HEK293 (cell line): ENCODE data around the gene PPM1N.

Experiments used
- CTCF ChIA-PET: fragments of 350-600 bp; formaldehyde crosslinking; extraction: SDS; loops from one replicate; lab custom pipeline; 2021; ENCODE audit warnings: antibody characterized with exemption; lab: Yijun Ruan, JAX
- POLR2A ChIA-PET: fragments of 300-600 bp; formaldehyde crosslinking; extraction: SDS; loops from one replicate; lab custom pipeline; 2020; ENCODE audit warnings: antibody characterized with exemption, inconsistent platforms; lab: Yijun Ruan, JAX
- H3K27ac ChIP-seq: fragments of 200-500 bp; sonication (Bioruptor generic); 2 replicates; pipeline ENCODE4 v1.5.1; 2014; ENCODE audit warnings: low read depth, low read length, control low read depth, inconsistent platforms; ENCODE audit errors: extremely low read depth
- H3K36me3 ChIP-seq, 2 experiments: fragments of 200-500 bp in 1 of 2; sonication (Bioruptor generic) in 1 of 2; 1 replicate in 1 of 2; 2 replicates in 1 of 2; pipeline ENCODE4 v1.5.1; 2014 to 2017; ENCODE audit warnings: inconsistent platforms in 2 of 2, low read length in 2 of 2; ENCODE audit not compliant: control insufficient read depth in 2 of 2, insufficient read depth in 1 of 2
- H3K4me1 ChIP-seq: fragments of 200-500 bp; sonication (Bioruptor generic); 2 replicates; pipeline ENCODE4 v1.5.1; 2014; ENCODE audit warnings: mild to moderate bottlenecking, low read length, inconsistent platforms; ENCODE audit not compliant: control insufficient read depth, insufficient read depth
- H3K4me3 ChIP-seq: 2 replicates; pipeline ENCODE4 v1.5.1; 2011; ENCODE audit warnings: low read depth, mild to moderate bottlenecking, control low read depth, low read length, moderate library complexity
- H3K9me3 ChIP-seq: fragments of 200-500 bp; sonication (Bioruptor generic); 2 replicates; pipeline ENCODE4 v1.5.1; 2014; ENCODE audit warnings: low read depth, low read length, inconsistent platforms; ENCODE audit not compliant: control insufficient read depth, insufficient read depth
- GLIS2 ChIP-seq: fragments of 450-650 bp; formaldehyde crosslinking; IDR thresholded peaks from 2 replicates; pipeline ENCODE4 v1.5.1; 2016; ENCODE audit warnings: missing biosample characterization, missing genetic modification characterization
- HOXD13 ChIP-seq: sonication (generic); formaldehyde crosslinking; IDR thresholded peaks from 2 replicates; pipeline ENCODE4 v1.8.0; 2022; ENCODE audit warnings: missing genetic modification reagents, borderline replicate concordance
- ZBTB20 ChIP-seq: fragments of 450-650 bp; formaldehyde crosslinking; IDR thresholded peaks from 2 replicates; pipeline ENCODE4 v1.5.1; 2016; ENCODE audit warnings: missing biosample characterization, missing genetic modification characterization
- ZBTB48 ChIP-seq: fragments of 450-650 bp; formaldehyde crosslinking; IDR thresholded peaks from 2 replicates; pipeline ENCODE4 v1.5.1; 2016; ENCODE audit warnings: missing biosample characterization, missing genetic modification characterization
- ZEB2 ChIP-seq: fragments of 450-650 bp; formaldehyde crosslinking; IDR thresholded peaks from 2 replicates; pipeline ENCODE4 v1.5.1; 2016; ENCODE audit warnings: missing biosample characterization, missing genetic modification characterization
- ZNF184 ChIP-seq: fragments of 450-650 bp; IDR thresholded peaks from 2 replicates; pipeline ENCODE4 v1.5.1; 2018; ENCODE audit warnings: missing biosample characterization, mild to moderate bottlenecking, missing genetic modification characterization
- ZNF239 ChIP-seq: fragments of 450-650 bp; formaldehyde crosslinking; IDR thresholded peaks from 2 replicates; pipeline ENCODE4 v1.5.1; 2016; ENCODE audit warnings: missing biosample characterization, missing genetic modification characterization
- ZNF404 ChIP-seq: fragments of 450-650 bp; formaldehyde crosslinking; IDR thresholded peaks from 2 replicates; pipeline ENCODE4 v1.5.1; 2017; ENCODE audit warnings: missing biosample characterization, missing genetic modification characterization
- ZNF48 ChIP-seq: fragments of 450-650 bp; formaldehyde crosslinking; IDR thresholded peaks from 2 replicates; pipeline ENCODE4 v1.5.1; 2016; ENCODE audit warnings: missing biosample characterization, missing genetic modification characterization
- ZNF664 ChIP-seq: fragments of 450-650 bp; formaldehyde crosslinking; IDR thresholded peaks from 2 replicates; pipeline ENCODE4 v1.5.1; 2016; ENCODE audit warnings: missing biosample characterization, missing genetic modification characterization
- ZNF768 ChIP-seq: fragments of 450-650 bp; formaldehyde crosslinking; IDR thresholded peaks from 2 replicates; pipeline ENCODE4 v1.5.1; 2018; ENCODE audit warnings: missing biosample characterization, mild to moderate bottlenecking, missing genetic modification characterization
- ZNF777 ChIP-seq: fragments of 450-650 bp; formaldehyde crosslinking; IDR thresholded peaks from 2 replicates; pipeline ENCODE4 v1.5.1; 2017; ENCODE audit warnings: missing biosample characterization, missing genetic modification characterization, borderline replicate concordance
- TF ChIP-seq, protein P1 (sequence below): fragments of 450-650 bp; formaldehyde crosslinking; IDR thresholded peaks from 2 replicates; pipeline ENCODE4 v1.5.1; 2016; ENCODE audit warnings: missing biosample characterization, missing genetic modification characterization, borderline replicate concordance
- TF ChIP-seq, protein P2 (sequence below): fragments of 450-650 bp; formaldehyde crosslinking; conservative IDR thresholded peaks from 2 replicates; pipeline ENCODE4 v1.5.1; 2016; ENCODE audit warnings: low read depth, missing biosample characterization, missing genetic modification characterization
- TF ChIP-seq, protein P3 (sequence below): fragments of 450-650 bp; formaldehyde crosslinking; IDR thresholded peaks from 2 replicates; pipeline ENCODE4 v1.5.1; 2016; ENCODE audit warnings: missing biosample characterization, missing genetic modification characterization
- TF ChIP-seq, protein P4 (sequence below): fragments of 450-650 bp; formaldehyde crosslinking; IDR thresholded peaks from 2 replicates; pipeline ENCODE4 v1.5.1; 2016; ENCODE audit warnings: missing biosample characterization, missing genetic modification characterization

Gene PPM1N

DNA sequence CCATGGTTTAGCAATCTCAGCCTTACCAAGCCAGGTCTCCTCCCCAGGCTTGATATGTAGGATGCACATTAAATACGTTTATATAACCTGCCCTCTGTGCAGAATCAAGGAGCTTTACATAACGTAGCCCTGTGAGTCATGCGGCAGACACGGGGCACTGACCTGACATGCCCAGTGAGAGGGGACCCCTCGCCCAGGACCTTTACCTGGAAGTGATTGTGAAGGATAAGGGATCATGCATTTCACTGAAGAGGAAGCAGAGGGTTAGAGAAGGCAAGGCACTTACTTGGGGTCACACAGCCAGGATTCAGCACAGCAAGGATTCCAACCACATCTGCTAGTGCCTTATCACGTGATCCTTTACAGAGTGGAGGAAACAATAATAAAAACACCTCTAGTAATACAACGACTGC, 49.4 kb upstream of the PPM1N start (continued):
- TF ChIP-seq GLIS2 (tag by site-specific recombination) (no peak), ZNF768 (tag by site-specific recombination) (peak; percentile 39; the same call in 1 of the 2 replicates), ZNF664 (tag by site-specific recombination) (no peak), ZNF184 (tag by site-specific recombination) (no peak), ZEB2 (tag by site-specific recombination) (0 out of 2 replicates have a peak, but pooled peaks have one; percentile 19), ZNF404 (tag by site-specific recombination) (no peak), HOXD13 (CRISPR knock-in tag) (no peak), ZBTB48 (tag by site-specific recombination) (peak; percentile 64; the same call in 1 of the 2 replicates)
- TF ChIP-seq, protein P1, sequence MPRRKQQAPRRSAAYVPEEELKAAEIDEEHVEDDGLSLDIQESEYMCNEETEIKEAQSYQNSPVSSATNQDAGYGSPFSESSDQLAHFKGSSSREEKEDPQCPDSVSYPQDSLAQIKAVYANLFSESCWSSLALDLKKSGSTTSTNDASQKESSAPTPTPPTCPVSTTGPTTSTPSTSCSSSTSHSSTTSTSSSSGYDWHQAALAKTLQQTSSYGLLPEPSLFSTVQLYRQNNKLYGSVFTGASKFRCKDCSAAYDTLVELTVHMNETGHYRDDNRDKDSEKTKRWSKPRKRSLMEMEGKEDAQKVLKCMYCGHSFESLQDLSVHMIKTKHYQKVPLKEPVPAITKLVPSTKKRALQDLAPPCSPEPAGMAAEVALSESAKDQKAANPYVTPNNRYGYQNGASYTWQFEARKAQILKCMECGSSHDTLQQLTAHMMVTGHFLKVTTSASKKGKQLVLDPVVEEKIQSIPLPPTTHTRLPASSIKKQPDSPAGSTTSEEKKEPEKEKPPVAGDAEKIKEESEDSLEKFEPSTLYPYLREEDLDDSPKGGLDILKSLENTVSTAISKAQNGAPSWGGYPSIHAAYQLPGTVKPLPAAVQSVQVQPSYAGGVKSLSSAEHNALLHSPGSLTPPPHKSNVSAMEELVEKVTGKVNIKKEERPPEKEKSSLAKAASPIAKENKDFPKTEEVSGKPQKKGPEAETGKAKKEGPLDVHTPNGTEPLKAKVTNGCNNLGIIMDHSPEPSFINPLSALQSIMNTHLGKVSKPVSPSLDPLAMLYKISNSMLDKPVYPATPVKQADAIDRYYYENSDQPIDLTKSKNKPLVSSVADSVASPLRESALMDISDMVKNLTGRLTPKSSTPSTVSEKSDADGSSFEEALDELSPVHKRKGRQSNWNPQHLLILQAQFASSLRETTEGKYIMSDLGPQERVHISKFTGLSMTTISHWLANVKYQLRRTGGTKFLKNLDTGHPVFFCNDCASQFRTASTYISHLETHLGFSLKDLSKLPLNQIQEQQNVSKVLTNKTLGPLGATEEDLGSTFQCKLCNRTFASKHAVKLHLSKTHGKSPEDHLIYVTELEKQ (tag by site-specific recombination) = no peak
- TF ChIP-seq, protein P2, sequence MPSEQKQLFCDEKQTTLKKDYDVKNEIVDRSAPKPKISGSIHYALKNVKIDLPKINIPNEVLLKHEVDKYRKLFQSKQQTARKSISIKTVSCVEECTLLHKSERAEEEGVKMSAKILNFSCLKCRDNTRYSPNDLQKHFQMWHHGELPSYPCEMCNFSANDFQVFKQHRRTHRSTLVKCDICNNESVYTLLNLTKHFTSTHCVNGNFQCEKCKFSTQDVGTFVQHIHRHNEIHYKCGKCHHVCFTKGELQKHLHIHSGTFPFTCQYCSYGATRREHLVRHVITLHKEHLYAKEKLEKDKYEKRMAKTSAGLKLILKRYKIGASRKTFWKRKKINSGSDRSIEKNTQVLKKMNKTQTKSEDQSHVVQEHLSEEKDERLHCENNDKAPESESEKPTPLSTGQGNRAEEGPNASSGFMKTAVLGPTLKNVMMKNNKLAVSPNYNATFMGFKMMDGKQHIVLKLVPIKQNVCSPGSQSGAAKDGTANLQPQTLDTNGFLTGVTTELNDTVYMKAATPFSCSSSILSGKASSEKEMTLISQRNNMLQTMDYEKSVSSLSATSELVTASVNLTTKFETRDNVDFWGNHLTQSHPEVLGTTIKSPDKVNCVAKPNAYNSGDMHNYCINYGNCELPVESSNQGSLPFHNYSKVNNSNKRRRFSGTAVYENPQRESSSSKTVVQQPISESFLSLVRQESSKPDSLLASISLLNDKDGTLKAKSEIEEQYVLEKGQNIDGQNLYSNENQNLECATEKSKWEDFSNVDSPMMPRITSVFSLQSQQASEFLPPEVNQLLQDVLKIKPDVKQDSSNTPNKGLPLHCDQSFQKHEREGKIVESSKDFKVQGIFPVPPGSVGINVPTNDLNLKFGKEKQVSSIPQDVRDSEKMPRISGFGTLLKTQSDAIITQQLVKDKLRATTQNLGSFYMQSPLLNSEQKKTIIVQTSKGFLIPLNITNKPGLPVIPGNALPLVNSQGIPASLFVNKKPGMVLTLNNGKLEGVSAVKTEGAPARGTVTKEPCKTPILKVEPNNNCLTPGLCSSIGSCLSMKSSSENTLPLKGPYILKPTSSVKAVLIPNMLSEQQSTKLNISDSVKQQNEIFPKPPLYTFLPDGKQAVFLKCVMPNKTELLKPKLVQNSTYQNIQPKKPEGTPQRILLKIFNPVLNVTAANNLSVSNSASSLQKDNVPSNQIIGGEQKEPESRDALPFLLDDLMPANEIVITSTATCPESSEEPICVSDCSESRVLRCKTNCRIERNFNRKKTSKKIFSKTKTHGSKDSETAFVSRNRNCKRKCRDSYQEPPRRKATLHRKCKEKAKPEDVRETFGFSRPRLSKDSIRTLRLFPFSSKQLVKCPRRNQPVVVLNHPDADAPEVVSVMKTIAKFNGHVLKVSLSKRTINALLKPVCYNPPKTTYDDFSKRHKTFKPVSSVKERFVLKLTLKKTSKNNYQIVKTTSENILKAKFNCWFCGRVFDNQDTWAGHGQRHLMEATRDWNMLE (tag by site-specific recombination) = no peak

DNA sequence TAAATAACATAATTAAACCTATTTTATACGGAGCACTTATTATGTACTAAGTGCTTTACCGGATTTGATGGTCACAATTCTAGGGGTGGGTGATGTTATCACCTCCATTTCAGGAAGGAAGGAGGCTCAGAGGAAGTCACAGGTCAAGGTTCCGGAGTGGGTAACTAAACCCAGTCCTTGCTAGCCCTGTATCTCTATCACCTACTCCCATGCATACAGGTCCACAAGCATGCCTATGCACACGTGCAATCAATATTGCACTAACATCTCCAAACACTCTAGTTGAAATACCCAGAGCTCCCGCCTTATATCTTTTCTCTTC, 48.3 kb upstream of the PPM1N start:
- H3K9me3 ChIP-seq = no peaks in the 10 kb centered on the region
- no peak overlapping the region; the same call in 1 of the 2 replicates for H3K4me3 ChIP-seq
- H3K36me3 ChIP-seq = no peaks in the 10 kb centered on the region
- 0 out of 2 replicates have a peak, but pooled peaks cover 4% of the 10 kb centered on the region for H3K4me1 ChIP-seq
- H3K27ac ChIP-seq = no peak overlapping the region
- TF ChIP-seq ZNF48 (tag by site-specific recombination) (no peak), ZBTB20 (tag by site-specific recombination) (peak; percentile 8; the same call in 1 of the 2 replicates)
- ChIA-PET CTCF (interaction anchor here (0.6 to 4.2 kb wide), 8 partner anchors 10 to 806 kb away, joined by 3 to 33 read pairs (median 4); no protein-coding TSS in a partner anchor), POLR2A (interaction anchor here (1.4 kb wide), 1 partner anchor 29 kb away, joined by 4 read pairs; no protein-coding TSS in a partner anchor)

DNA sequence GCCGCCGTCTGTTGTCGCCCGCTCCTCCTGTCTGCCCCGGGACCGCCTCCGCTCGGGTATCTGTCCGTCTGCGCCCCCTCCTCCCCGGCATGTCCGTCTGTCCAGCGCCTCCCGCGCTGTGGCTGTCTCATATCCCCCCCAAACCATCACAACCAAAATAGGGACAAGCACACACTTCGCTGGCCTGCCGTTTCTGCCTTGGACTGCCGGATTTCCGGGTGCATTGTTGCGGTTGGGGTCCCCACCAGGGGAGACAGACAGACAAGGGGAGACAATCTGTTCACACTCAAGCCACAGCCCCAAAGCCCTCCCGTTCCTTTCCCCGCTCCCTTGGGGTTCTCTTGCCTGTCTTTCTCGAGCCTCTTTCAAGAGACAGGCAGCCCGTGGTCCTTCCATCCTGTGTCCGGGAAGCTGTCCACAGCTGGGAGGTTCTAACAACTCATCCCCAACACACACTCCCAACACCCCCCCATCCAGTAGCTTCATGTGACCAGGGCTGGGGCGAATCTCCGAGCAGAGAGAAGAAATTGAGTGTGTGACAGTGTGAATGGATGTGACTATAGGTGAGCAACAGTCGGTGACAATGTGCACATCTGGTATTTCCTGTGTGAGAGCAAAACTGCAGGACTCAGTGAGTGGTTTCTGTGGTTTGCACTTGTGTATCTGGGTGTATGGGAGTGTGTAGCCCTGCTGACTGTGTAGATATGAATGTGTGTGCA, 47.0 kb upstream of the PPM1N start:
- H3K4me1 ChIP-seq = peaks cover 11% of the 10 kb centered on the region; the same call in 1 of the 2 replicates
- ChIA-PET POLR2A (interaction anchor here (1.2 kb wide), 1 partner anchor 17 kb away, joined by 3 read pairs; the partner anchor contains the start of gene FOSB), CTCF (interaction anchor here (0.9 to 2.9 kb wide), 2 partner anchors 12 to 27 kb away, joined by 3 to 15 read pairs; no protein-coding TSS in a partner anchor)
- no peak overlapping the region for H3K27ac ChIP-seq
- peak overlapping the region; percentile 14 for H3K4me3 ChIP-seq
- no peaks in the 10 kb centered on the region for H3K36me3 ChIP-seq
- H3K9me3 ChIP-seq = no peaks in the 10 kb centered on the region
- TF ChIP-seq ZNF777 (tag by site-specific recombination) (peak; percentile 81), ZNF239 (tag by site-specific recombination) (no peak)
- TF ChIP-seq, protein P3, sequence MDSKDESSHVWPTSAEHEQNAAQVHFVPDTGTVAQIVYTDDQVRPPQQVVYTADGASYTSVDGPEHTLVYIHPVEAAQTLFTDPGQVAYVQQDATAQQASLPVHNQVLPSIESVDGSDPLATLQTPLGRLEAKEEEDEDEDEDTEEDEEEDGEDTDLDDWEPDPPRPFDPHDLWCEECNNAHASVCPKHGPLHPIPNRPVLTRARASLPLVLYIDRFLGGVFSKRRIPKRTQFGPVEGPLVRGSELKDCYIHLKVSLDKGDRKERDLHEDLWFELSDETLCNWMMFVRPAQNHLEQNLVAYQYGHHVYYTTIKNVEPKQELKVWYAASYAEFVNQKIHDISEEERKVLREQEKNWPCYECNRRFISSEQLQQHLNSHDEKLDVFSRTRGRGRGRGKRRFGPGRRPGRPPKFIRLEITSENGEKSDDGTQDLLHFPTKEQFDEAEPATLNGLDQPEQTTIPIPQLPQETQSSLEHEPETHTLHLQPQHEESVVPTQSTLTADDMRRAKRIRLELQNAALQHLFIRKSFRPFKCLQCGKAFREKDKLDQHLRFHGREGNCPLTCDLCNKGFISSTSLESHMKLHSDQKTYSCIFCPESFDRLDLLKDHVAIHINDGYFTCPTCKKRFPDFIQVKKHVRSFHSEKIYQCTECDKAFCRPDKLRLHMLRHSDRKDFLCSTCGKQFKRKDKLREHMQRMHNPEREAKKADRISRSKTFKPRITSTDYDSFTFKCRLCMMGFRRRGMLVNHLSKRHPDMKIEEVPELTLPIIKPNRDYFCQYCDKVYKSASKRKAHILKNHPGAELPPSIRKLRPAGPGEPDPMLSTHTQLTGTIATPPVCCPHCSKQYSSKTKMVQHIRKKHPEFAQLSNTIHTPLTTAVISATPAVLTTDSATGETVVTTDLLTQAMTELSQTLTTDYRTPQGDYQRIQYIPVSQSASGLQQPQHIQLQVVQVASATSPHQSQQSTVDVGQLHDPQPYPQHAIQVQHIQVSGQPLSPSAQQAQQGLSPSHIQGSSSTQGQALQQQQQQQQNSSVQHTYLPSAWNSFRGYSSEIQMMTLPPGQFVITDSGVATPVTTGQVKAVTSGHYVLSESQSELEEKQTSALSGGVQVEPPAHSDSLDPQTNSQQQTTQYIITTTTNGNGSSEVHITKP (tag by site-specific recombination) = peak; percentile 48; the same call in 1 of the 2 replicates
- TF ChIP-seq, protein P4, sequence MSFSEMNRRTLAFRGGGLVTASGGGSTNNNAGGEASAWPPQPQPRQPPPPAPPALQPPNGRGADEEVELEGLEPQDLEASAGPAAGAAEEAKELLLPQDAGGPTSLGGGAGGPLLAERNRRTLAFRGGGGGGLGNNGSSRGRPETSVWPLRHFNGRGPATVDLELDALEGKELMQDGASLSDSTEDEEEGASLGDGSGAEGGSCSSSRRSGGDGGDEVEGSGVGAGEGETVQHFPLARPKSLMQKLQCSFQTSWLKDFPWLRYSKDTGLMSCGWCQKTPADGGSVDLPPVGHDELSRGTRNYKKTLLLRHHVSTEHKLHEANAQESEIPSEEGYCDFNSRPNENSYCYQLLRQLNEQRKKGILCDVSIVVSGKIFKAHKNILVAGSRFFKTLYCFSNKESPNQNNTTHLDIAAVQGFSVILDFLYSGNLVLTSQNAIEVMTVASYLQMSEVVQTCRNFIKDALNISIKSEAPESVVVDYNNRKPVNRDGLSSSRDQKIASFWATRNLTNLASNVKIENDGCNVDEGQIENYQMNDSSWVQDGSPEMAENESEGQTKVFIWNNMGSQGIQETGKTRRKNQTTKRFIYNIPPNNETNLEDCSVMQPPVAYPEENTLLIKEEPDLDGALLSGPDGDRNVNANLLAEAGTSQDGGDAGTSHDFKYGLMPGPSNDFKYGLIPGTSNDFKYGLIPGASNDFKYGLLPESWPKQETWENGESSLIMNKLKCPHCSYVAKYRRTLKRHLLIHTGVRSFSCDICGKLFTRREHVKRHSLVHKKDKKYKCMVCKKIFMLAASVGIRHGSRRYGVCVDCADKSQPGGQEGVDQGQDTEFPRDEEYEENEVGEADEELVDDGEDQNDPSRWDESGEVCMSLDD (tag by site-specific recombination) = peak; percentile 34; the same call in 1 of the 2 replicates
